ENCODE measurements around the gene STAG3. TPM values are rescaled to one million over a fixed set of nuclear protein-coding genes. Genes with fewer than 3 reads are reported as not detected.
"Not testable (repeated sequence)": the region's sequence is repeated elsewhere in the genome, so short reads cannot be mapped to it uniquely, and the experiment has no call there.

The STAG3 gene
- total RNA-seq, 1 donor from 2014 or later, result 1.1 TPM

DNA sequence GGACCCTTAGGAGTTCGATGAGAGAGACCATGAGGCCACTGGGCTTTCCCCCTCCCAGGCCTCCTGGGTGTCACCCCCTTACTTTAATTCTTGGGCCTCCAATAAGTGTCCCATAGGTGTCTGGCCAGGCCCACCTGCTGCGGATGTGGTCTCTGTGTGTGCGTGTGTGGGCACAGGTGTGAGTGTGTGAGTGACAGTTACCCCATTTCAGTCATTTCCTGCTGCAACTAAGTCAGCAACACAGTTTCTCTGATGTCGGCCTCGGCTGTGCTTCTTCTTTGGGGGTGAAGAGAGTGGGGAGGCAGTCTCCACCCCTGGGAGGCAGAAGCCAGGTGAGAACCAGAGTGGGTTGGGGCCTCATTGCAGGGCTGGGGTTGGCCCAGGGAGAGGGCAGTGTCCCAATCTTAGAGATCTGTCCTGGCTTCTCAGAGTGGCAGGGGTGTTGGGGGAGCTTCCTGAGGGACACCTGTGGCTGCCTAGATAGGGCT lies 43.6 kb downstream of the STAG3 start:
- Mint-ChIP-seq H3K36me3 (ENCODE audit: unreplicated experiment) (no peaks in the 10 kb centered on the region), H3K27me3 (ENCODE audit: unreplicated experiment) (peaks cover 6% of the 10 kb centered on the region), H3K4me1 (ENCODE audit: low read depth, unreplicated experiment) (peaks cover 2% of the 10 kb centered on the region), H3K4me3 (ENCODE audit: unreplicated experiment) (no peak overlapping the region), H3K27ac (ENCODE audit: unreplicated experiment) (no peak overlapping the region), H3K9me3 (ENCODE audit: unreplicated experiment) (no peaks in the 10 kb centered on the region)
- DNase-seq, result no peak
- TF ChIP-seq, protein P1, sequence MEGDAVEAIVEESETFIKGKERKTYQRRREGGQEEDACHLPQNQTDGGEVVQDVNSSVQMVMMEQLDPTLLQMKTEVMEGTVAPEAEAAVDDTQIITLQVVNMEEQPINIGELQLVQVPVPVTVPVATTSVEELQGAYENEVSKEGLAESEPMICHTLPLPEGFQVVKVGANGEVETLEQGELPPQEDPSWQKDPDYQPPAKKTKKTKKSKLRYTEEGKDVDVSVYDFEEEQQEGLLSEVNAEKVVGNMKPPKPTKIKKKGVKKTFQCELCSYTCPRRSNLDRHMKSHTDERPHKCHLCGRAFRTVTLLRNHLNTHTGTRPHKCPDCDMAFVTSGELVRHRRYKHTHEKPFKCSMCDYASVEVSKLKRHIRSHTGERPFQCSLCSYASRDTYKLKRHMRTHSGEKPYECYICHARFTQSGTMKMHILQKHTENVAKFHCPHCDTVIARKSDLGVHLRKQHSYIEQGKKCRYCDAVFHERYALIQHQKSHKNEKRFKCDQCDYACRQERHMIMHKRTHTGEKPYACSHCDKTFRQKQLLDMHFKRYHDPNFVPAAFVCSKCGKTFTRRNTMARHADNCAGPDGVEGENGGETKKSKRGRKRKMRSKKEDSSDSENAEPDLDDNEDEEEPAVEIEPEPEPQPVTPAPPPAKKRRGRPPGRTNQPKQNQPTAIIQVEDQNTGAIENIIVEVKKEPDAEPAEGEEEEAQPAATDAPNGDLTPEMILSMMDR (IDR thresholded peaks at IDR 0.05; ENCODE audit: partially characterized antibody, unreplicated experiment), result no peak

DNA sequence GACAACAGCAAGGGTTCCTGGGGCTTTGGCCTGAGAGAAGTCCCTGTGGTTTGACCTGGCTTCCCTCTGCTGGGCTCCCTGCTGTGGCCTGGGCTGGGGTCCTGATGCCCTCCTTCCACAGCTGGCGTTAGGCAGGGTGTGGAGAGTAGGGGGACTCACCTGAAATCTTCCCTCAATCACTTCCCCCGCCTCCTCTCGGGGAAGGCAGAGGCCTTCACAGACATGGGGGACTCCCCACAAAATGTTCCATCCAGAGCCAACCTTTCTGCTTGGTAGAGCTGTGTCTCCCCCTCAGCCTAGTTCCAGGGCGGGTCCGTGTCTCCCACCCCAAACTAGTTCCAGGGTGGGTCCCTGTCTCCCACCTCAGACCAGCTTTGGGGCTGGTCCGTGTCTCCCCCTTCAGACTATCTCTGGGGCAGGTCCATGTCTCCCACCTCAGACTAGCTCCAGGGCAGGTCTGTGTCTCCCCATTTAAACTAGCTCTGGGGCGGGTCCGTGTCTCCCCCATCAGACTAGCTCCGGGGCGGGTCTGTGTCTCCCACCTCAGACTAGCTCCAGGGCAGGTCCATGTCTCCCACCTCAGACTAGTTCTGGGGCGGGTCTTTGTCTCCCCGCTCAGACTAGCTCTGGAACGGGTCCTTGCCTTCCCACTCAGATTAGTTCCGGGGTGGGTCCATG lies 44.2 kb downstream of the STAG3 start:
- H3K9me3 Mint-ChIP-seq (ENCODE audit: unreplicated experiment), result no peaks in the 10 kb centered on the region
- peak overlapping the region; percentile 42 for H3K4me3 Mint-ChIP-seq (ENCODE audit: unreplicated experiment)
- peaks cover 6% of the 10 kb centered on the region for H3K27me3 Mint-ChIP-seq (ENCODE audit: unreplicated experiment)
- no peak for DNase-seq
- H3K4me1 Mint-ChIP-seq (ENCODE audit: low read depth, unreplicated experiment), result peaks cover 2% of the 10 kb centered on the region
- TF ChIP-seq, protein P1 (IDR thresholded peaks at IDR 0.05; ENCODE audit: partially characterized antibody, unreplicated experiment), result no peak
- H3K36me3 Mint-ChIP-seq (ENCODE audit: unreplicated experiment), result no peaks in the 10 kb centered on the region
- no peak overlapping the region for H3K27ac Mint-ChIP-seq (ENCODE audit: unreplicated experiment)

DNA sequence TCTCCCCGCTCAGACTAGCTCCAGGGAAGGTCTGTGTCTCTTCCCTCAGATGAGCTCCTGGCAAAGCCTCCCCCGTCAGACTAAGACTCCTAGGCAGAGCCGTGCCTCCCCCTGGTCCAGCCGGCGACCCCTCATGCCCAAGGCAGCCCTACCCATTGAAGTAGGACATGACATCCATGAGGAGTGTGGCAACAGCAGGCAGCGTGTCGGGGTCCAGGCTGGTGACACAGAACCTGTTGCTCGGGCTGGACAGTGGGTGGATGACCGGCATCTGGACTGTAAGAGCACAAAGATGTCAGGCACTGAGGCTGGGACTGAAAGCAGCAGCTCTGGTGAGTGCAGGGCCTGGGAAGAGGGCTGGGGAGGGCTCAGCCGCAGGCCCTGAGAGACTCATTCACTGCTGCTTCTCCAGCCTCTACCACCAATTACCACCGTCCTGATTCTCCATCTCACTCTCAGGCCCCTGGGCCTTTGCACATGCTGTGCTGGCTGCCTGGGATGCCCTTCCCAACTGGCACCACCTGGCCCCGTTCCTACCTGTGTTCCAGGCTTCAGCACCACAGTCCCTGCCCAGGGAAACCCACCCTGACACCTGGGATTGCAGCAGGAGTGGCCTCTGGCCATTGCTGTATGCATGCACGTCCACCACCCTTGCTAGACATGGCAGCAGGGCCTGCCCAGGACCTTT lies 44.9 kb downstream of the STAG3 start:
- H3K4me1 Mint-ChIP-seq (ENCODE audit: low read depth, unreplicated experiment), result peaks cover 2% of the 10 kb centered on the region
- no peaks in the 10 kb centered on the region for H3K9me3 Mint-ChIP-seq (ENCODE audit: unreplicated experiment)
- H3K27me3 Mint-ChIP-seq (ENCODE audit: unreplicated experiment), result peaks cover 6% of the 10 kb centered on the region
- no peak overlapping the region for H3K4me3 Mint-ChIP-seq (ENCODE audit: unreplicated experiment)
- TF ChIP-seq, protein P1 (IDR thresholded peaks at IDR 0.05; ENCODE audit: partially characterized antibody, unreplicated experiment), result no peak
- no peaks in the 10 kb centered on the region for H3K36me3 Mint-ChIP-seq (ENCODE audit: unreplicated experiment)
- DNase-seq, result no peak
- no peak overlapping the region for H3K27ac Mint-ChIP-seq (ENCODE audit: unreplicated experiment)

DNA sequence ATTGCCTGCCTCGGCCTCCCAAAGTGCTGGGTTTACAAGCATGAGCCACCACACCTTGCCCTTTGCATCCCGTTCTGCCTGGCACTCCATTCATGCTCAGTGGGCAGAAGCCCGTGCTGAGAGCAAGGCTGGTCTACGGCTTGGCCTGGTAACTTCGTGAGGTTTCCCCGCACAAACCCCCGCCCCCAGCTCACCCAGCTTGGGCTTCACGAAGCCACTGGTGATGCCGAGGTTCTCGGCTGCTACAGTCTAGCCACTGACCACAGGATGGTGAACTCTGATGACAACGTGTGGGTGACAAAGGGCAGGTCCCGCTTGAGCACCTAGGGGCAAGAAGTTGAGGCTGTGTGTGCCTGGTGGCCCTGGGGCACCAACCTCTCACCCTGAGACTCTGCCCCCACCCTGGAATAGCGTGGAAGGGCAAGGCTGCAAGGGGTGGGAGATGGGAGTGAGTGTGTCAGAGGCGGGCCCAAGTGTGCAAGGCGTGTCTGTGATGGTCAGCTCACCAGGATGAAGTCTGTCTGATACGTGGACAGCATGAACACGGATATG lies 45.7 kb downstream of the STAG3 start:
- H3K27ac Mint-ChIP-seq (ENCODE audit: unreplicated experiment); DNase-seq; H3K4me3 Mint-ChIP-seq (ENCODE audit: unreplicated experiment); H3K27me3 Mint-ChIP-seq (ENCODE audit: unreplicated experiment); H3K9me3 Mint-ChIP-seq (ENCODE audit: unreplicated experiment); H3K4me1 Mint-ChIP-seq (ENCODE audit: low read depth, unreplicated experiment); H3K36me3 Mint-ChIP-seq (ENCODE audit: unreplicated experiment): not testable (repeated sequence)

DNA sequence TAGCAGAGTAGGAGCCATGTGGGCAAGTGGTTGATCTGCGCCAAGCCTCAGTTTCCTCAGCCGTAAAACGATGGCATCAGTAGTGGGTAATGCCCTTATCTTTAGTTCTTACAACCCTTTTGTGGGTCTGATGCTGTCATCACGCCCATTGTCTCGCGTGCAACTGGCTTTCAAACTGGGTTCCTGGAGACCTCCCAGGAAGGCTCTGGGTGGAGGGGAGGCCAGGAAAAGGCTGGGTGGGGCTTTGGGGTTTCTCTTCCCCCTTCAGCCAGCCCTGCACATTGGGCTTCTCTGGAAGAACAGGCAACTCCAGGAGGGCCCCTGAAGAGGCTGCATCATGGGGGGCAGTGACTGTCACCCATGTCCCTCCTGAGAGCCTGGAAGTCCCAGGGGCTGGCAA lies 47.2 kb downstream of the STAG3 start:
- H3K27me3 Mint-ChIP-seq (ENCODE audit: unreplicated experiment); H3K9me3 Mint-ChIP-seq (ENCODE audit: unreplicated experiment); H3K27ac Mint-ChIP-seq (ENCODE audit: unreplicated experiment); H3K4me3 Mint-ChIP-seq (ENCODE audit: unreplicated experiment); H3K4me1 Mint-ChIP-seq (ENCODE audit: low read depth, unreplicated experiment); DNase-seq; H3K36me3 Mint-ChIP-seq (ENCODE audit: unreplicated experiment): not testable (repeated sequence)

DNA sequence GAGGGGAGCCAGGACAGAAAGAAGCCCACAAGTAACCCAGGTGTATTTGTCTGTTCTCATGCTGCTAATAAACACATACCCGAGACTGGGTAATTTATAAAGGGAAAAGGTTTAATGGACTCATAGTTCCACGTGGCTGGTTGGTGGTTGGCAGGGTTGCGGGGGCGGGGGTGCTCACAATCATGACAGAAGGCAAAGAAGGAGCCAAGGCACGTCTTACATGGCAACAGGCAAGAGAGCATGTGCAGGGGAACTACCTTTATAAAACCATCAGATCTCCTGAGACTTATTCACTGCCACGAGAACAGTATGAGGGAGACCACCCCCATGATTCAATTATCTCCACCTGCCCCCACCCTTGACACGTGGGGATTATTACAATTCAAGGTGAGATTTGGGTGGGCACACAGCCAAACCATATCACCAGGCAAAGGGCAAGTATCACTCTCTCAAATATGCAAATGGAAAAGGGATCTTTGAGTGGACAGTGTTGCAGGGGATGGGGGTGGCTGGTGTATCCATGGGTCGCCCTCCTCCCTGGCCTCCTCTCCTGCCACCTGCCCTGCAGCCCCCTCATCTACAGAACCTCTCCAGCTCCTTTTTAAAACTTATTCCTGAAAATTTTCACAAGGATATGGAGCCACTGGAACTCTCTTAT lies 57.1 kb downstream of the STAG3 start:
- H3K4me1 Mint-ChIP-seq (ENCODE audit: low read depth, unreplicated experiment); DNase-seq; H3K9me3 Mint-ChIP-seq (ENCODE audit: unreplicated experiment); H3K27ac Mint-ChIP-seq (ENCODE audit: unreplicated experiment); H3K36me3 Mint-ChIP-seq (ENCODE audit: unreplicated experiment): not testable (repeated sequence)
- Mint-ChIP-seq H3K27me3 (ENCODE audit: unreplicated experiment) (peaks cover 15% of the 10 kb centered on the region), H3K4me3 (ENCODE audit: unreplicated experiment) (peak overlapping the region; percentile 62)

DNA sequence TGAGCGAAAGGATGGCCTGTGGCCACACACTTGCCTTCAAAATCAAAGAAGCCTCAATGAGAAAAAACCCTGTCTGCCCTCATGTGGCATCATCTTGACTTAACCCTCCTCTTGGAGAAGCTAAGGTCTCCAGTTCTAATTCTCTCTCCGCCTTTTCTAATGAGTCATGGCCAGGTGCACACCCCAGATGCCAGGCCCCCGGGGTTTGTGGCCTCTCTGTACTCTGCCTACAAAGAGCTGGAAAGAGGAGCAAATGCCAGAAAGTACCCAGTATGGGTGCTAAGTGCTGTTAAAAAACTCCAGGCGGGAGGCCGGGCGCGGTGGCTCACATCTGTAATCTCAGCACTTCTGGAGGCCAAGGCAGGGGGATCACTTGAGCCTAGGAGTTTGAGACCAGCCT lies 62.3 kb downstream of the STAG3 start:
- peaks cover 15% of the 10 kb centered on the region for H3K27me3 Mint-ChIP-seq (ENCODE audit: unreplicated experiment)
- H3K27ac Mint-ChIP-seq (ENCODE audit: unreplicated experiment); H3K9me3 Mint-ChIP-seq (ENCODE audit: unreplicated experiment); H3K36me3 Mint-ChIP-seq (ENCODE audit: unreplicated experiment); H3K4me1 Mint-ChIP-seq (ENCODE audit: low read depth, unreplicated experiment); DNase-seq; H3K4me3 Mint-ChIP-seq (ENCODE audit: unreplicated experiment): not testable (repeated sequence)

DNA sequence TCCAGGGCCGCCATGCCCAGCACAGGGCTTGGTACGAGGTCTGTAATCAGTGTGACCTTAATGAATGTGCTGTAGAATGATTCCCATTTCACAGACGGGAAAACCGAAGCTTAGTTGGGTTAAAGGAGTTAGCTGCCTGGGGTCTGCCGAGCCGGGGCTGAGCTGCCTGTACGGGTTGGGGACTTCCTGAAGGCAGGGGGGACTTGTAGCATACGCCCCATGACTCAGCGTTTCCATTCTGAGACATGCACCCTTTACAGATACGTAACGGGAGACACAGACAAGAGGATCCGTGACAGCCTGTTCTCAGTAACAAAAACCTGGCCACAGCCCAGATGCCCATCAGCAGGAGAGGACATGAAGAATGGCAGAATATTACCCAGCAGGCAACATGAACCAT lies 65.7 kb downstream of the STAG3 start:
- not testable (repeated sequence) for DNase-seq; H3K36me3 Mint-ChIP-seq (ENCODE audit: unreplicated experiment); H3K4me3 Mint-ChIP-seq (ENCODE audit: unreplicated experiment); H3K9me3 Mint-ChIP-seq (ENCODE audit: unreplicated experiment); H3K27me3 Mint-ChIP-seq (ENCODE audit: unreplicated experiment)
- peaks cover 17% of the 10 kb centered on the region for H3K4me1 Mint-ChIP-seq (ENCODE audit: low read depth, unreplicated experiment)
- H3K27ac Mint-ChIP-seq (ENCODE audit: unreplicated experiment), result peak overlapping the region; percentile 48
